ENCODE data around the gene NELL2. TPM values are rescaled to one million over a fixed set of nuclear protein-coding genes. Genes with fewer than 3 reads are reported as not detected.

The NELL2 gene
- total RNA-seq, 1 experiment from 2014 or later: 596 TPM

- ChIA-PET CTCF (no interaction called here), POLR2A (ENCODE audit: low non-redundant PET) (no interaction called here)
- intact Hi-C loops (cut with micrococcal nuclease; ENCODE audit: unreplicated experiment): loop anchor here (5.0 to 10.0 kb wide), 3 partner anchors 190 to 490 kb away; partner anchors contain the start of gene NELL2
- TF ChIP-seq EZH2 (IDR thresholded peaks at IDR 0.05; ENCODE audit: borderline replicate concordance, low read depth, low read length, poor library complexity, severe bottlenecking): no peak
- TF ChIP-seq, protein P1, sequence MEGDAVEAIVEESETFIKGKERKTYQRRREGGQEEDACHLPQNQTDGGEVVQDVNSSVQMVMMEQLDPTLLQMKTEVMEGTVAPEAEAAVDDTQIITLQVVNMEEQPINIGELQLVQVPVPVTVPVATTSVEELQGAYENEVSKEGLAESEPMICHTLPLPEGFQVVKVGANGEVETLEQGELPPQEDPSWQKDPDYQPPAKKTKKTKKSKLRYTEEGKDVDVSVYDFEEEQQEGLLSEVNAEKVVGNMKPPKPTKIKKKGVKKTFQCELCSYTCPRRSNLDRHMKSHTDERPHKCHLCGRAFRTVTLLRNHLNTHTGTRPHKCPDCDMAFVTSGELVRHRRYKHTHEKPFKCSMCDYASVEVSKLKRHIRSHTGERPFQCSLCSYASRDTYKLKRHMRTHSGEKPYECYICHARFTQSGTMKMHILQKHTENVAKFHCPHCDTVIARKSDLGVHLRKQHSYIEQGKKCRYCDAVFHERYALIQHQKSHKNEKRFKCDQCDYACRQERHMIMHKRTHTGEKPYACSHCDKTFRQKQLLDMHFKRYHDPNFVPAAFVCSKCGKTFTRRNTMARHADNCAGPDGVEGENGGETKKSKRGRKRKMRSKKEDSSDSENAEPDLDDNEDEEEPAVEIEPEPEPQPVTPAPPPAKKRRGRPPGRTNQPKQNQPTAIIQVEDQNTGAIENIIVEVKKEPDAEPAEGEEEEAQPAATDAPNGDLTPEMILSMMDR (conservative IDR thresholded peaks at IDR 0.05; ENCODE audit: low read depth, low read length): no peak
- BruUV-seq (replicated peaks): no TSS peak
- H3K4me3 ChIP-seq (ENCODE audit: low read depth, low read length, poor library complexity, severe bottlenecking): no peak overlapping the region
- H3K9me3 ChIP-seq (ENCODE audit: low read depth, low read length, poor library complexity, severe bottlenecking): no peaks in the 10 kb centered on the region
- no peak for DNase-seq (ENCODE audit: low spot score)
- H3K4me1 ChIP-seq (ENCODE audit: insufficient read depth, low read length, poor library complexity, severe bottlenecking): peaks cover 36% of the 10 kb centered on the region
- no peak overlapping the region for H3K27ac ChIP-seq (ENCODE audit: low read depth, low read length, poor library complexity, severe bottlenecking)
- no peaks in the 10 kb centered on the region for H3K36me3 ChIP-seq (ENCODE audit: insufficient read depth, low read length, poor library complexity, severe bottlenecking)
- H3K27me3 ChIP-seq (replicated peaks; ENCODE audit: insufficient read depth, low read depth, low read length, poor library complexity): no peaks in the 10 kb centered on the region
Measured at GRCh38 chr12:44504799-44505198, 371.3 kb downstream of the NELL2 start.

DNA sequence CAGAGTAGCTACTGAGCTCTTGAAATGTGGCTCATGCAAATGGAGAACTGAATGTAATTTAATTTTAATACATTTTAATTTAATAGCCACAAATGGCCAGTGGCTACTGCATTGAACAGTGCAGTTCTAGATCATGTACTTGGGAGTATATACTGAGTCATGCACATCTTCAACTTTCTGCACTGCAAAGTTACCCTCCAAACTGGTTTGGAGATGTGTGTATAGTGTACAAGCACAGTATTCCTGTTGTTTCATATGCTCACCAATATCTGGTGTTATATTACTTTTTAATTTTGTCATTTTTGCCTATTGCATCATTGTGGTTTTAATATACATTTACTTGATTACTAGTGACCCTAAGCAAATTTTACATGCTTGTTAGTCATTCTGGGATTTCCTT, 372.8 kb downstream of the NELL2 start:
- Histone ChIP-seq H3K27me3 (replicated peaks; ENCODE audit: insufficient read depth, low read depth, low read length, poor library complexity) (no peaks in the 10 kb centered on the region), H3K27ac (ENCODE audit: low read depth, low read length, poor library complexity, severe bottlenecking) (no peak overlapping the region), H3K36me3 (ENCODE audit: insufficient read depth, low read length, poor library complexity, severe bottlenecking) (no peaks in the 10 kb centered on the region), H3K4me3 (ENCODE audit: low read depth, low read length, poor library complexity, severe bottlenecking) (no peak overlapping the region), H3K9me3 (ENCODE audit: low read depth, low read length, poor library complexity, severe bottlenecking) (no peaks in the 10 kb centered on the region), H3K4me1 (ENCODE audit: insufficient read depth, low read length, poor library complexity, severe bottlenecking) (peaks cover 22% of the 10 kb centered on the region)
- DNase-seq (ENCODE audit: low spot score): no peak
- intact Hi-C loops (cut with micrococcal nuclease; ENCODE audit: unreplicated experiment): loop anchor here (10.0 kb wide), 2 partner anchors 189 to 489 kb away; no protein-coding TSS in a partner anchor
- CTCF ChIA-PET: no interaction called here
- TF ChIP-seq, protein P1 (conservative IDR thresholded peaks at IDR 0.05; ENCODE audit: low read depth, low read length): no peak
- no peak for TF ChIP-seq EZH2 (IDR thresholded peaks at IDR 0.05; ENCODE audit: borderline replicate concordance, low read depth, low read length, poor library complexity, severe bottlenecking)
- POLR2A ChIA-PET (ENCODE audit: low non-redundant PET): no interaction called here
- BruUV-seq (replicated peaks): no TSS peak

DNA sequence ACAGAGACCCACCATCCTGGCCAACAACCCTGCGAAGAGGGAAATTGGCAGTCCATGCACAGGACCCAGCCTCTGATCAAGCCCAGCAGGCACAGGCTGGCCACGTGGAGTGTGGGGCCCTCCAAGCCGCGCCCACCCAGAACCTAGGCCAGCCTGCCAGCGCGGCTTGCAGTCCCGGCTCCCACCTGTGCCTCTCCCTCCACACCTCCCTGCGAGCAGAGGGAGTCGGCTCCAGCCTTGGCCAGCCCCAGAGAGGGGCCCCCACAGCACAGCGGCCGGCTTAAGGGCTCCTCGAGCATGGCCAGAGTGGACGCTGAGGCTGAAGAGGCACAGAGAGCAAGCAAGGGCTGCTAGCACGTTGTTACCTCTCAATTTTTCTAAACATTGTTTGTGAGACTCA, 373.4 kb downstream of the NELL2 start:
- no TSS peak for BruUV-seq (replicated peaks)
- intact Hi-C loops (cut with micrococcal nuclease; ENCODE audit: unreplicated experiment): loop anchor here (10.0 kb wide), 2 partner anchors 188 to 488 kb away; no protein-coding TSS in a partner anchor
- no peaks in the 10 kb centered on the region for H3K9me3 ChIP-seq (ENCODE audit: low read depth, low read length, poor library complexity, severe bottlenecking)
- CTCF ChIA-PET: no interaction called here
- no peak for DNase-seq (ENCODE audit: low spot score)
- TF ChIP-seq, protein P1 (conservative IDR thresholded peaks at IDR 0.05; ENCODE audit: low read depth, low read length): no peak
- no peak for TF ChIP-seq EZH2 (IDR thresholded peaks at IDR 0.05; ENCODE audit: borderline replicate concordance, low read depth, low read length, poor library complexity, severe bottlenecking)
- POLR2A ChIA-PET (ENCODE audit: low non-redundant PET): no interaction called here
- no peaks in the 10 kb centered on the region for H3K36me3 ChIP-seq (ENCODE audit: insufficient read depth, low read length, poor library complexity, severe bottlenecking)
- no peak overlapping the region for H3K4me3 ChIP-seq (ENCODE audit: low read depth, low read length, poor library complexity, severe bottlenecking)
- H3K4me1 ChIP-seq (ENCODE audit: insufficient read depth, low read length, poor library complexity, severe bottlenecking): peaks cover 15% of the 10 kb centered on the region
- H3K27me3 ChIP-seq (replicated peaks; ENCODE audit: insufficient read depth, low read depth, low read length, poor library complexity): no peaks in the 10 kb centered on the region
- H3K27ac ChIP-seq (ENCODE audit: low read depth, low read length, poor library complexity, severe bottlenecking): no peak overlapping the region

All from A673 (cell line).